ENCODE results near the gene PLCH2.

Gene PLCH2

DNA sequence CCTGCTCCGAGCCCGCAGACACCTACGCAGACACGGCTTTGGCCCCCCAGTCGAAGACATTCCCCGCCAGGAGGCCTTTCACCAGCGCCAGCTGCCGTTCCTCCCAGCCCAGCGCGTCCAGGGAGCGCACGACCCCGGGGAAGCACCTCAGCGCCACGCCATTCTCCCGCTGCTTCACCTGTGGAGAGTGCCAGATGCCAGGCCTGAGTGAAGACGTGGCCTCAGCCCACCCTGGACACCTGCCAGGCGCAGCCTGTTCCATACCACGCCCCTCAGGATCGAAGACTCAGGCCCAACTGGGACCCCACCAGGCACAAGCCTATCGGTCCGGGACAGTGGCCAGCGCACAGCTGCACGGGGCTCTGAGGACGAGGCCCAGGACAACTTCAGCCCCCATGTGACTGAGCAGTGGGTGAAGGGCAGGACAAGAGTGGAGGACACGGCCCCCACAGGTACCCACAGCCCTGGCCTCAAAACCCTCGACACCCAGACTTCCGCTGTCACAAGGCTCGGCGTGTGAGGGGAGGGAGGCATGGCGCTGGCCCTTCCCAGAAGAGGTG is 36.9 kb downstream of the PLCH2 start:
- no peak for FAIRE-seq
- DNase-seq (ENCODE audit: low spot score), result no peak

DNA sequence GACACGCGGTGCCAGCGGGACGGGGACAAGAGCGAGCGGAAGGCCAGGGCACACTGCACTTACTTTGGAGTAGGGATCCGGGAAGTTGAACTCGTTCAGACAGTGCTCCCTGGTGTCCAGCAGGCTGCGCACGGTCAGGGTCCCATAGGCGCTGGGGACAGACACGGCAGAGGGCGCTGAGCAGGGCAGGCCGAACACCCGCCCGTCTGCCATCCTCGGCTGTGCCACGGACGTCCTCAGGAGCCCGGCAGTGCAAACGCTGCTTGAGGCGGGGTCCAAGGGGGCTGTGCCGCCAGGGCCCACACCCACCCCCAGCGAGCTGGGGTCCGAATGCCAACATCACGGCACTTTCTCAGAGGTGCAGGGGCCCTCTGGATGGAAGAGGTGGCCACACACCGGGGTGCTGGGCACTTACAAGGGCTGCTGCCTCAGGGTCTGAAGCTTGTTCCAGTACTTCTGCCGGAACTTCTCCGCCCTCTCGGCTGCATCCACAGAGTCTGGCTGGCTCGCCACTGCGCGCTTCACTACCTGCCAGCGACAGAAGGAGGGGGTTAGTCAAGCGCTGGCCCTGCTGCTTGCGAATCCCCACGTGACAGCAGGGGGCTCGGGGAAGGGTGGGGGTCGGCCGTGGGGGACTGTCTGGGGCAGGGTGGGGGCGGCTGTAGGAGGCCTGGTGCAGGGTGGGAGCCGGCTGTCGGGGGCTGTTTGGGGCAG is 38.0 kb downstream of the PLCH2 start:
- DNase-seq (ENCODE audit: low spot score), result no peak
- no peak for FAIRE-seq

DNA sequence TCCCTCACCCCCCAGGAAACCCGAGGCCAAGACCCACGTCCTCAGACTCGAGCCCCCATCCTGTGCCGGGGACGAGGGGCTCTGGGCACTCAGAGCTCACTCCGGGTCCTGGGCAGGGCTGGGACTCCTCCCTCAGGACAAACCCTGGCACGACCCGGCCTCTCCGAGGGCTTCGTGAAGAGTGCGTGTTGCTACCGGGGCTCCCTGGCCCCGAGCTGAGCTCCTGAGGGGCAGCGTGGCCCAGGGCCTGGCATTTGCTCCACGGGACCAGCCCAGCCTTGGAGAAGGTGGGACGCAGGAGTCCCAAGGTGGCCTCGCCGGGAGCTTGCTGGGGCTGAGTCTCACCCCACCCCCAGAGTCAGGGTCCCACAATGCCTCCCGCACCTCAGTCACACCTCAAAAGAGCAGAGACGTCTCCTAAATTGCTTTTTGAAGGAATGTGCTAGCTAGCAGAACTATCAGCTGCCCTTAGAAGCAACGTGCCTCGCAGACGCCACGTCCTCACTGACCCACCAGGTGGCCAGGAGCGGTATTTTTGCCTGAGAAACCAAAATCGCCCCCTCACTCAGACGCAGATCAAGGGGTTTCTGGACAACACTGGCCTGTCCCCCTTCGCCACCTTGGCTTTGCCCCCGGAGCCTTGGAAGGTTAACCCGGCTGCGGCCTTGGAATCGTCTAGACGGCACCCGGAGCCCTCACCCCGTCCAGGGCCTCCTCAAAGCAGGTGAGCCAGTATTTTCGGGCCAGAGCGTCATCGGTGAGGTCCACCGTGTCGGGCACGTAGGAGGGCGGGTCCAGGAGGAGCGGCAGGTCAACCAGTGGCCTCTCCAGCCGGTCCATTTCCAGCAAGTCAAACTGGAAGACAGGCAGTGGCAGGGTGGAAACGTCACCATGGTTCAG is 39.0 kb downstream of the PLCH2 start:
- DNase-seq (ENCODE audit: low spot score), result no peak
- FAIRE-seq, result no peak

DNA sequence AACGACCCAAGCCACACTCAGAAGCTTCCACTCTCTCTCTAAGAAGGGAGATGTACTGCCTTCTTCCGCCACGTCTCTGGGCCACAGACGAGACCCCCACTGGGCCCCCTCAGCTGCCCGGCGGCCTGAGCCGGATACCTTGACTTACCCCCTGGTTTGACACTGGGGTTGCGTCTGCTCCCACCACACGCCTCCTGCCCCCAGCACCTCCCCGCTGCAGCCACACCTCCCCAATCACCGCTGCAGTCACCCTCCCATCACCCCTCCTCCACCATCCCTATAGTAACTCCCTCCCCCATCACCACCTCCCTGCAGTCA is 39.6 kb downstream of the PLCH2 start:
- DNase-seq (ENCODE audit: low spot score), result no peak
- FAIRE-seq, result no peak

DNA sequence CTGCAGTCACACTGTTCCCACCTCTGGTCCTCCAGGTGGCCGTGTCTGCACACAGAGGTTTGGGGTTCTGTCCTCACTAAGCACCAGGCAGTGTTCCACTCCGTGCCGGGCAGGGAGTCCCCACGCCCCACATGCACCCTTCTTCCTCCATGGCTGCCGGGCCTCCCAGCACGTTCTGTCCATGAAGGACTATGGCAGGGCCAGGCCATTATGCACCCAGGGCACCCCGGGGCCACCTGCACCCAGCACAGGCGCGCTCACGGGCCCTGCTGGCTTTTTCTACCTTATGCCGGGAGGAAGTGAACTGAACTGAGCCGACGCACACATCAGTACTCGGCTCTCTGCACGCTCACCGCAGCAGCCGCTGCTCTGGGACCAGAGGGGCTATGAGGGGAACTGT is 40.0 kb downstream of the PLCH2 start:
- FAIRE-seq, result no peak
- DNase-seq (ENCODE audit: low spot score), result no peak

DNA sequence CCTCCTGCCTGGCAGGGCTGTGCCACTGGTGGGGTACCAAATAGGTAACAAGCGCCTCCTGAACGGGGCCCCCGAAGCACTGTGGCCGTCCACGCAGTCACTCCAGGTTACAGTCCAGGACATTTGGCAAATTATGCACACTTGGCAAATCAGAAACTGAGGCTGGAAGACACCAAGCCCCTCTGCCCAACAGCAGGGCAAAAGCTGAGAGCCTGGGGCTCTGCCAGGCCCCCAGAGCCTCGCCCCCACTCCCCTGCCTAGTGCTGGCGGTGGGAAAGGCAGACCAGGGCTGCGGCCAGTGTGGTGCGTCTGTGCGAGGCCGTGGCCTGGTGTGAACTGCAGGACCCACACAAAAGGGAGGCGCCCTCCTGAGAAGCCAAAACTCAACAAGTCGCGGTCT is 40.9 kb downstream of the PLCH2 start:
- DNase-seq (ENCODE audit: low spot score) (no peak), FAIRE-seq (no peak)

DNA sequence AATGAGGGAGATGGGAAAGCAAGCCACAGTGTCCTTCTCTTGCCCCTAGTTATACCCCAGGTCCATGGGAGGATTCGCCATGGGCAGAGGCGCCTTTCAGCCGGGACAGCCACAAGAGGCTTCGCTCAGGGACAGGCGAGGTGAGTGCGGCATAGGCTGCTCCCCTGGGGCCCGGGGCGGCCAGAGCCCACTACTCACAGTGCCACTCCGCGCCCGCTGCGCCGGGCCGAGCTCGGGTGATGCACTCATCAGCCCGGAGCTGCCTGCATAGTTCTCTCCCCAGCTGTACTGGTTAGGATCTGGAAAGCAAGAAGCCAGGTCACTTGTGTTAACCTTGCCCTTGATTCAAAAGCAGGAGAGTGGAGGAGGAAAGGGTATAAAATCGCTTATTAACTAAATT is 41.9 kb downstream of the PLCH2 start:
- FAIRE-seq, result no peak
- no peak for DNase-seq (ENCODE audit: low spot score)

DNA sequence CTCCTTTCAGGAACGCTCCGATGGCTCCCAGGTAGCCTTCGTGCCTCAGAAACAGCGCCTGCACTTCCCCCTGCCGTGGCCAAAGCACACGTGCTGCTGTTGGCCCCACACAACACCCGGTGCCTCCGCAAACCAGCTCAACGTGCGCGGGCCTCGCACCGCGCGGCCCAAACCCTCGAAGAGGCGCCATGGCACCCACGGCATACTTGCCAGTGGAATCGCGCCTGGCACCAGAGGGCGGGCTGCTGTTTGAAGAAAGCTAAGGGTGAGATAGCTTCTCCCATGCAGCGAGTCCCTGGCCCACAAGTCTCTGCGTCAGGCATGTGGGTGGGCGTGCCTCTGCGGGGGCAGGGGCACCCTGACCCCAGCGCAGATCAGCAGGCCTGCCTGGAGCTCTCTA is 42.4 kb downstream of the PLCH2 start:
- DNase-seq (ENCODE audit: low spot score), result no peak
- FAIRE-seq, result no peak

DNA sequence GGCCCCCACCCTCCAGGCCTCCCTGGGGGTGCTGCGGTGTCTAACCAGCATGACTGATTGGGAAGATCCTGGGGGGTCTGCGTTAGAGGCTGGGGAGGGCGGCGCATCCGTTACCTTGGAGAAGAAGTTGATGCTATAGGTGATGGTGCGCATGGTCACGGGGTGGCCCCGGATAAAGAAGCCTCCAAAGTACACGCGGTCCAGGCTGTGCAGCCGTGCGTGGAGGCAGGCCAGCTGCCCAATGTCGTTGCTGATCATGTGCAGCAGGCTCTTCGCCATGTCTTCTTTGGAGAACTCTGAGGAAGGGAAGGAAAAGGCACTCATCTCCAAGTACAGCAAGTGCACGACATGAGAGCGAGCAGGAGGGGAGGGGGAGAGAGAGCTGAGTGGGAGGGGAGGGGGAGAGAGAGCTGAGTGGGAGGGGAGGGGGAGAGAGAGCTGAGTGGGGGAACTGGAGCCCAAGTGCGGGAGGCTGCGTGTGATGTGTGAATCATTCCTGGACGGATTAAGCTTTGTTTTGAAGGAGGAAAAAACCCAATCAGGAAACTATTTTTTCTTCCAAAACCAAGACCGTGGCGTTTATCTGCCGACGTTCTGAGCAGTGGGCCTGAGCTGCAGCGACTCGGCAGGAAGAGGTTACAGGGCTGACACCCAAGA is 43.1 kb downstream of the PLCH2 start:
- FAIRE-seq, result no peak

DNA sequence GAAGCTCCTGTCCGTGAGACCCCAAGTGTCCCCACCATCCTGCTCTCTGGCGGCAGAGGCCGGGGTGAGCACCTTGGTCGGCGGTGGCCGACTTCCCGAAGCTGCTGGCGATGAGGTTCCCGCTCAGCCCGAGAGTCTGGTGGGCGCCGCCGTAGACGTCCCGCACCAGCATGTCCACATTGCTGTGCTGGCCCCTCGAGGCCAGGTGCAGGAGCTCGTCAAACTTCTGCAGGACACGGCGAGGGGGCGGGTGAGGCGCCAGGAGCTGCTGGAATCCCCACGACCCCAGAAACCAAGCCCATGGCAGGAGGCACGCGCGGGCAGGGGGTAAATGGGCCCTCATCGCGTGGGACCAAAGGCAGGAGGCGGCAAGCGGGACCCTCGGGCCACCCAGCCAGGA is 43.6 kb downstream of the PLCH2 start:
- DNase-seq (ENCODE audit: low spot score), result no peak
- no peak for FAIRE-seq

More for the DNA sequence above, 43.1 kb downstream of the PLCH2 start:
- DNase-seq (ENCODE audit: low spot score), result no peak

DNA sequence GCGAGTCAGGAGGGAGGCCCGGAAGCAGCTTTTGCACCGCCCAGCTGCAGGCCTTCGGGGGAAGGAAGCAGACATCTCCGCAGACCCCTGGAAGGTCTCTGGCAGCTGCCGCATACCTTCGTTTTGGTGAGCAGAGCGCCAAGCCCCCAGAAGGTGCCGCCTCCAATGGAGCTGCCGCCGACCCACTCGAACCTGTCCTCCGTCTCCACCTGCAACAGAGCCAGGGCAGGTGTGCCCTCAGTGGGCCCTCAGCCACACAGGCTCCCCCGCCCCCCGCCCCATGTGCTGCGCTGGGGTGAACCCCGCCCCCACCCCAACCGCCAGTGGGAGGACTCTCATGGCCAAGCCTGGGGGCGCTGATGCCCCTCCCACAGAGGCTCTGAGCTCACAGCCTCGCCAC is 44.1 kb downstream of the PLCH2 start:
- DNase-seq (ENCODE audit: low spot score), result no peak
- FAIRE-seq, result no peak

DNA sequence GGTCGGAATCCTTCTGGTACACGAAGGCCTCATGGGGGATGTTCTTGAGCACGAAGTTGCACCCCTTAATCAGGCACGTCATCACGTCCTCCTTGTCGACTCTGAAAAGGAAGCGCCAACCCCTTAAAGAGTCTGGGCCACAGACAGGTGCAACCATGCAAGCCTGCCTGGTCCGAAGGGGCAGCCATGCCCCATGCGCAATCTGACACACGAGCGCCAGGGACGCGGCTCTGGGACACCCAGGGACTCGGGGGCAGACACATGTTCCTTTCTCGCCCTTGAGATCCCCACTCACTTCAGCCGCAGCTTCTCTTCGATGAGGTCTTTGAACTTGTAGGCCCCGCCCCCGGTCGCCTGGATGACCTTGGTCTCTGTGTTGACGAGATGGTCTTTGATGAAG is 44.7 kb downstream of the PLCH2 start:
- FAIRE-seq (no peak), DNase-seq (ENCODE audit: low spot score) (no peak)

DNA sequence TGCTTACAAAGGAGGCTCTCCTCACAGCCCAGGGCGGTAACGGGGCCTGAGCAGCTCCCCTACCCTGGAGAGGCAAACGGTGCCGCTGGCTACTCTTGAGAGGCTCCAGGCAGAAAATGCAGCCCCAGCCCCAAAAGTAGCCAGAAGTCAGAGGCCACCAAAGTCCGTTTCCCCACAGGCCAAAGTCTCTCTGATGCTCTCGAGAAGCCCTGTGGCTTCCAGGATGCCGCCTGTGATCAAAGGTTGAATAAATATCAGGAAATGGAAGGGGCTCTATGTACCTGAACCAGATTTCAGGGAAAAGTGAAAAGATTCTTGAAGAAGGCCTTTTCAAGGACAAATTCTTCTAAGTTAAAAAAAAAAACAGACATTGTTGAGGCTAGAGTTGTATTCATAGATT is 46.1 kb downstream of the PLCH2 start:
- FAIRE-seq (no peak), DNase-seq (ENCODE audit: low spot score) (no peak)

DNA sequence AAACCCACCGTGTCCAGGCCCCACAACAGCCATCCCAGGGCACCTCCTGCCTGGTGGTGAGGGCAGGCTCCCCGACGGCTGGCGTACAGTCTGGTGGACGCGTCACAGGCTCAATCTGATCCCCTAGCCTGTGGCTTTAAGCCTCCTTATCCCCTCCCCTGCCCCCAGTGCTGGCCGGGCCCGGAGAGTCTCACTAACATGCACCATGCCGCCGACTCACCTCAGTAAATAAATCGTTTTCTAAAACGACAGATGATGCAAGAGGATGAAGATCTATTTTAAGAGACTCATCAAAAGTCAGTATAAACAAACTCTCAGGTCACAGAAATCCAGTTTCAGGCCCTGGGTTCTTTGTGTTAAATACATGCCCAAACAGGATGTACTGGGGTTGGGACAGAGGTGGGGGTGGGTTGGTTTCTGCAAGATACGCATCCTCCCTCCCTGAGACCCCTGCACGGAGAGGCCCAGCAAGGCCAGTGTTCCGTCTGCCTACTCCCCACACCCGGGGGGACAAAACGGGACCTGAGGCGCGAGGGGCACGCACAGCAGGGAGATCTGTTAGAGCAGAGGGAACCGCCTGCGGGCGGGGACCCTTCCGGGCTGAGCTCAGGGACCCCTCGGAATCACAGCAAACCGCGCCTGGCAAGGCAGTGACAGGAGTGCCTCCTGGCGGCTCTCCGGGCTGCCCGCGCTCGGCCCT is 47.3 kb downstream of the PLCH2 start:
- DNase-seq (ENCODE audit: low spot score) (no peak), FAIRE-seq (no peak)

DNA sequence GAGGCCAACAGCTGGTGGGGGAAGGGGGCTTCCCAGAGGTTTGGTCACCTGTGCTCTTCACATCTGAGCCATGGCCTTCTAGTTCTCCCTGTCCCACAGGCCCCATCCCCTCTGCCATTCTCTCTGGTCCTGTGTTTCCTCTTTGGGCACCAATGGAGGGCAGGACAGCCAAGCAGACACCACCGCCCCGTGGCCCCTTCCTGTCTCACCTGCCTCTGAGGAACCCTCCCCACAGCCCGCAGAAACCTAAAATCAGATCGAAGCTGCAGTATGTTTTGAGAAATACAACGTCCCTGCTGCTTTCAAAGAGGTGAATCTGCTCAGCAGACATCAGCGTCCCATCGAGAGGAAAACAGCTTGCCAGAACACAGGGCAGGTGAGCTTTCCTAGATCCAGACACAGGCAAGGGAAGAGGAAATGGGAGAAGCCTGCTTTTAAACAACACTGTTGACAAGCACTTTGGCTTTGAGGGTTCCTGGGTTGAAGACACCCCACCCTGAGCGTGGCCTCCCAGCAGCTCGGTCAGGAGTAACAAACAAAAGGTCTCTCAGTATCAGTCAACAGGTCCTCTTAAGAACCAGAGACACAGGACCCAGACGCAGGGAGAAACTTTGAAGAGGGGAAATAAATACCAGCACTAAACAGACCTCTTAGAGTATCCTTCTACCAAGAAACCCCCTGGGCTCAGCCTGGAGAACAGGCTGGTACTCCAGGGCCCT is 48.0 kb downstream of the PLCH2 start:
- FAIRE-seq (no peak), DNase-seq (ENCODE audit: low spot score) (no peak)

DNA sequence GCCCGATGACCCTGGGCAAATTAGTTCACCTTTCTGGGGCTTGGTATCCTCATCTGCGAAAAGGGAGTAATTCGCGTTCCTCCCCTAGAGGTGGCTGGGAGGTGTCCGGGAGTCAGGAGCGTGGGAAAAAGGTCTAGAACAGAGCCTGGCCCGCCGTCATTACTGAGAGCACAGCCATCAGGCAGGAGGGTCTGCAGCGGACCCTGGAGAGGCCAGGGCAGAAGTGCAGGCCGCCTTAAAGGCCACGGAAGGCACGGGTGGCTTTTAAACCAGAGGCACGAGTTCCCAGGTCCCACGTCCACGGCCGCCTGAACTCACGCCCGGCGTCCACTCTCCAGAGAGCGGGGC is 49.5 kb downstream of the PLCH2 start:
- DNase-seq (ENCODE audit: low spot score) (no peak), FAIRE-seq (no peak)

DNA sequence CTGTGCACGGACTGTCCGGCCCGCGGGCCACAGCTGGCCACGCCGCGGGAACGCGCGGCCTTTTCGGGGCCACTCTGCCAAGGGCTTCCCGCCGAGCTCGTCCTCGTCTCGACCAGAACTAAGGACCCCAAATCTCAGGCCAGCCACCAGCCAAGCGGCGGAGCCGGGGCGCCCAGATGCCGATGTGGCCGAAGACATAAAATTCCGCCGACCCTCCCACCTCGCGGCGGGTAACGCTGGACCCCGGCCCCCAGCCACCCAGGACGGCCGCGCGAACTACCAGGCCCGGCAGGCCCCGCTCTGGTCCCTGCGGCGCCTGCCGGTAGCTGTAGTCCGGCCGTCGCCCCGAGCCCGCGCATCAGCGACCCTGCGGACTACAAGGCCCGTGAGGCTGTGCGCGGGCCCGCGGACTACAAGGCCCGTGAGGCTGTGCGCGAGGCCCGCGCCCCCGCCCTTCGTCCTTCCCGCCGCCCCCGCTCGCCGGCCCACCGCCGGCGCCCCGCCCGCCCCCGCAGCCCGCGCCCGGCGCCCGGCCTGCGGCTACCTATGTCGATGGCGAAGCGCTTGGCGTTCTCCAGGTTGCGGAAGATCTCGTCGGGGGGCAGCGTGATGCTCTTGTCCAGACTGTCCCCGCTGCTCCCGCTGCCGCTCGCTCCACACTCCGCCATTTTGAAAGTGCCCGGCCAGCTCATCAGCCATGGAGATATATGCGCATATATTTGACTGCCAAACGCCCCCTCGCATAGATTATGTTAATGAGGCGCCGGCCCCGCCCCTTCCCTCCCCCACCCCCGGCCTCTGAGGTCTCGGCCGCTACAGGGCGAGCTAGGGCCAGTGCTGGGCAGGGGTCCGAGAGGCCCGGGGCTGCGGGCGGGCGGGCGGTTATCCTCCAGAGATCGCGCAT is 50.1 kb downstream of the PLCH2 start, which contains the start of gene PANK4:
TSS of gene PANK4 (minus strand) at position 677 of the 904 bp plus-strand sequence. CDS start at position 668, 9 bp downstream.
- peak; percentile 89 for DNase-seq (ENCODE audit: low spot score)
- no peak for FAIRE-seq

DNA sequence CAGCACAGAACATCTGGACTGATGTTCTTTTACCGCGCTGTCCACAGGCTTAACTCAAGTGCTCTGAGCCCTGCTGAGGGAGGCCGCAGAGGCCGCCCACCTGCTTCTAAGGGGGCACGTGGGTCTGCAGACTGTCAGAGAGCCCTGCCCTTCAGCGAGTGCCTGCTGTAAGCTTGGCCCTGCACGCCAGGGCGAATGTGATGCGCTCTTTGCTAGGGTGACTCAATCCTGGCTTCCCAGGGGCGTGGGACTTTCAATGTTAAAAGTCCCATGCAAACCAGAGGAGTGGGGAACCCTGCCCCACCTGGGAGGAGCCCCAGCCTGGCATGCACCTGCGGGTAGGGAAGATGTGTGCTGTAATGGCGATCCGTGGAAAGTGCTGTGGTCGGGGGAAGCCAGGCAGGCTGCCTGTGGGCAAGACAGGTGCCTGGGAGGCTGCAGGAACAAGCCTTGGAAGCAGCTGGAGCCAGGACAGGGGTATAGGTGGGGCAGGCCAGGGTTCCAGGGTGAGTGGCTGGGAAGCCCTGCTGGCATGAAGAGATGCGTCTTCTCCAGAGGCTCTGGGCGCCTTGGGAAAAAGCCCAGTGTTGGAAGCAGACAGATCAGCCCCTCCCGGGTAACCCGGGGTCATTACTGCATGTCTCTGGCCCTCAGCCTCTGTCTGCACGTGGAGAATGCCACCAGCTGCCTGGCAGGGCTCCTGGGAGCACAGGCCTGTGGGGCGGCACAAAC is 50.9 kb downstream of the PLCH2 start:
- FAIRE-seq (no peak), DNase-seq (ENCODE audit: low spot score) (no peak)

DNA sequence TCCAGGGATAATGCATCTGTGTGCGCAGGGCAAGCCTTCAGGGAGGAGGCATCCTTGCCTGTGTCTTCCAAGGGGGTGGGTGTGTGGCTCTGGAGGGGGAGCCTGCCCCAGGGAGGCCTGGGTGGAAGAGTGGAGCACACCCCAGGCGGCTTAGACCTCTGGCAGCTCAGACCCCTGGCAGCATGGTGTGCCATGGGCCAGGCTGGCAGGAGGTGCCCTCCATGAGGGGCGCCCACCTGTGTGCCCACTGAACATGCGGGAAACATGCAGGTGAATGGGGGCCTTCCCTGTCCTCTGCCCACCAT is 51.4 kb downstream of the PLCH2 start:
- FAIRE-seq, result no peak
- no peak for DNase-seq (ENCODE audit: low spot score)
